Transverse colon (tissue), 4 donors: ENCODE measurements around the gene SMG9. TPM values are rescaled to one million over a fixed set of nuclear protein-coding genes. Genes with fewer than 3 reads are reported as not detected.

Experiments used
- DNase-seq: peaks from one replicate; pipeline ENCODE4 v3.0.0-alpha.2; 2019
- H3K27ac ChIP-seq, 4 donors: fragments of 200-600 bp; sonication (generic); 2 replicates each; pipeline ENCODE4 v1.5.1; 2016 to 2018; ENCODE audit warnings: inconsistent platforms in 4 of 4
- H3K27me3 ChIP-seq: fragments of 200-600 bp; sonication (generic); 2 replicates; pipeline ENCODE4 v1.5.1; 2017; ENCODE audit warnings: inconsistent platforms
- H3K36me3 ChIP-seq, 4 donors: fragments of 200-600 bp; sonication (generic); 2 replicates each; pipeline ENCODE4 v1.5.1; 2017 to 2019; ENCODE audit warnings: inconsistent platforms in 4 of 4
- H3K4me1 ChIP-seq, 4 donors: fragments of 200-600 bp; sonication (generic); 2 replicates each; pipeline ENCODE4 v1.5.1; 2017 to 2020; ENCODE audit warnings: inconsistent platforms in 4 of 4
- H3K4me3 ChIP-seq, 4 donors: fragments of 200-600 bp; sonication (generic); 1 replicate in 1 of 4; 2 replicates in 3 of 4; pipeline versions ENCODE4 v1.5.1 to v1.6.1; 2017 to 2019; ENCODE audit warnings: inconsistent platforms in 4 of 4
- H3K9me3 ChIP-seq, 2 donors: fragments of 200-600 bp; sonication (generic); 2 replicates each; pipeline ENCODE4 v1.5.1; 2017 to 2019; ENCODE audit warnings: inconsistent platforms in 2 of 2
- CTCF ChIP-seq, 5 experiments: fragments of 200-600 bp in 3 of 5; fragments of 450-650 bp in 2 of 5; sonication (generic) in 3 of 5; IDR thresholded peaks; 1 replicate in 2 of 5; 2 replicates in 3 of 5; pipeline ENCODE4 v1.5.1; 2016 to 2017; ENCODE audit warnings: antibody characterized with exemption in 5 of 5, inconsistent platforms in 3 of 5, mild to moderate bottlenecking in 2 of 5, moderate library complexity in 1 of 5
- EP300 ChIP-seq: sonication (generic); formaldehyde crosslinking; IDR thresholded peaks from one replicate; pipeline ENCODE4 v1.6.1; 2017; ENCODE audit warnings: antibody characterized with exemption, low read depth
- POLR2A ChIP-seq: fragments of 450-650 bp; IDR thresholded peaks from one replicate; pipeline ENCODE4 v1.6.1; 2016; ENCODE audit warnings: antibody characterized with exemption, mild to moderate bottlenecking, moderate library complexity
- POLR2AphosphoS5 ChIP-seq, 3 donors: sonication (generic); formaldehyde crosslinking; IDR thresholded peaks; one replicate each; pipeline ENCODE4 v1.6.1; 2016; ENCODE audit warnings: antibody characterized with exemption in 3 of 3
- WGBS, 2 donors: methylation state at CpG; one replicate each; pipeline ENCODE4 v1.1.5; 2018; ENCODE audit warnings: low coverage in 1 of 2; 5-methylcytosine and 5-hydroxymethylcytosine counted together
- in situ Hi-C, 4 donors: fragments of 200-750 bp; cut with MboI; loops; one replicate each; pipeline versions ENCODE4 v1.15.0 to v1.15.1; 2017; ENCODE audit warnings: low sequenced_read_pairs in 3 of 4, low pct_ligation_motif_present in 1 of 4, low pct_unique_long_range_greater_than_20kb in 1 of 4
- intact Hi-C: fragments of 100-400 bp; cut with DNase I; formaldehyde crosslinking; loops from one replicate; pipeline ENCODE4 v1.15.1; 2023; ENCODE audit warnings: low total_unique reads
- total RNA-seq, 4 donors: library from RNA; depleted of rRNA; stranded (reverse); fragments of >200 nt; gene quantifications; one replicate each; pipeline ENCODE4 v1.1.0, GENCODE V29; 2016

Gene SMG9
- total RNA-seq, 4 donors from 2014 or later, result 4.1 to 68.7 (median 13.8) TPM

GRCh38 chr19:43726736-43727592 is 27.8 kb downstream of the SMG9 start:
- no peaks in the 10 kb centered on the region for H3K4me1 ChIP-seq
- in situ Hi-C loops (no loop called here), intact Hi-C loops (no loop called here)
- no peaks in the 10 kb centered on the region for H3K27me3 ChIP-seq
- peaks cover 0 to 6% (median under 1%) of the 10 kb centered on the region in 4 donors for H3K36me3 ChIP-seq
- WGBS, 2 donors, result 56 to 72% methylated on average over 2 to 15 of the region's 15 CpGs
- TF ChIP-seq POLR2A, result no peak
- no peak for TF ChIP-seq POLR2AphosphoS5 (IDR thresholded peaks at IDR 0.05)
- no peak for TF ChIP-seq EP300
- TF ChIP-seq CTCF (IDR thresholded peaks at IDR 0.05), result no peak
- DNase-seq, result no peak
- H3K27ac ChIP-seq, result no peak overlapping the region
- no peak overlapping the region for H3K4me3 ChIP-seq
- no peaks in the 10 kb centered on the region for H3K9me3 ChIP-seq

DNA sequence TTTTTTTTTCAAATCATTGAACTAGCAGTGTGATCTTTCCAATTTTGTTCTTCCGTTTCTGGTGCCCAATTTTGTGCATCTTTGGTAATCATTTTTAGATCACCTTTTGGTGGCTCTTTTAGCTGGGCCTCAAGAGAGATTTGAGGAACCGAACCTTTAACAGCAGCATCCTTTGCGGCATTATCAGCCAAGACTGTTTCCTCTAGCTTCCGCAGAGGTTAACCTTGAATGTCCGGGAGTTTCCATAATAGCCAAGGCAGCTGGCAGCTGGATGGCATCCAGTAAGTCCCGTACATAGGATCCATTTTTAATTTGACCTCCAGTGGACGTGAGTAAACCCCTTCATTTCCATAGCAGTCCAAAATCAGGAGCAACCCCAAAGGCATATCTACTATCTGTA is 29.3 kb downstream of the SMG9 start:
- H3K4me1 ChIP-seq, result no peaks in the 10 kb centered on the region
- in situ Hi-C loops (no loop called here), intact Hi-C loops (no loop called here)
- no peaks in the 10 kb centered on the region for H3K9me3 ChIP-seq
- H3K27me3 ChIP-seq, result no peaks in the 10 kb centered on the region
- no peak for TF ChIP-seq EP300
- no peak for TF ChIP-seq POLR2AphosphoS5 (IDR thresholded peaks at IDR 0.05)
- TF ChIP-seq CTCF (IDR thresholded peaks at IDR 0.05), result no peak
- TF ChIP-seq POLR2A, result no peak
- H3K36me3 ChIP-seq, result no peaks in the 10 kb centered on the region
- DNase-seq, result no peak
- no peak overlapping the region for H3K27ac ChIP-seq
- no peak overlapping the region for H3K4me3 ChIP-seq
- 45% methylated on average over 7 of the region's 7 CpGs; no CpG with 5 or more reads in 1 of the 2 donors for WGBS, 2 donors

DNA sequence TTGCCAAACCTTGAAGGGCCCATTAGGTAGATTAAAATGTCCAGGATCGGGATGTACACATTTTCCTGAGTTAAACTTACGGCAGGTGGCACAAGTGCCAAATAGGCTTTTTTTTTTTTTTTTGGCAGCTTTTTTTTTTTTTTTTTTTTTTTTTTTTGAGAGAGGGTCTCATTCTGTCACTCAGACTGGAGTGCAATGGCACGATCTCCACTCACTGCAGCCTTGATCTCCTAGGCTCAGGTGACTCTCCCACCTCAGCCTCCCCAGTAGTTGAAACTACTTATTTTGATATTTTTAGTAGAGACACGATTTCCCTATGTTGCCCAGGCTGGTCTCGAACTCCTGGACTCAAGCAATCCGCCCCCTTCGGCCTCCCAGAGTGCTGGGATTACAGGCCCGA is 29.9 kb downstream of the SMG9 start:
- Histone ChIP-seq H3K4me1 (no peaks in the 10 kb centered on the region), H3K9me3 (no peaks in the 10 kb centered on the region), H3K36me3 (no peaks in the 10 kb centered on the region), H3K27me3 (no peaks in the 10 kb centered on the region), H3K4me3 (no peak overlapping the region), H3K27ac (no peak overlapping the region)
- 76% methylated on average over 8 of the region's 8 CpGs; no CpG with 5 or more reads in 1 of the 2 donors for WGBS, 2 donors
- intact Hi-C loops (no loop called here), in situ Hi-C loops (no loop called here)
- no peak for TF ChIP-seq POLR2A
- TF ChIP-seq EP300, result no peak
- TF ChIP-seq POLR2AphosphoS5 (IDR thresholded peaks at IDR 0.05), result no peak
- TF ChIP-seq CTCF (IDR thresholded peaks at IDR 0.05), result no peak
- DNase-seq, result no peak

DNA sequence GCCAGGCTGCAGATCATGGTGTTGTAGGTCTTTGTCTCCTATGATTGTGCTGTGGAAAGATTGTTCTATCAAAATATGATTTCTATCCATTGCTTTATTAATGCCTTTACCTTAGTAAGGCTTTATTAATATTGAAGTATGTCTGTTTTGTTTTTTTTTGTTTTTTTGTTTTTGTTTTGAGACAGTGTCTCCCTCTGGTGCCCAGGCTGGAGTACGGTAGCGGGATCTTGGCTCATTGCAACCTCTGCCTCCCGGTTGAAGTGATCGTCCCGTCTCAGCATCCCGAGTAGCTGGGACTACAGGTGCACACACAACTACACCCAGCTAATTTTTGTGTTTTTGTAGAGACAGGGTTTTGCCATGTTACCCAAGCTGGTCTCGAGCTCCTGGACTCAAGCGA is 31.2 kb downstream of the SMG9 start:
- Histone ChIP-seq H3K36me3 (no peaks in the 10 kb centered on the region), H3K27ac (no peak overlapping the region), H3K27me3 (no peaks in the 10 kb centered on the region), H3K9me3 (no peaks in the 10 kb centered on the region), H3K4me3 (no peak overlapping the region), H3K4me1 (no peaks in the 10 kb centered on the region)
- TF ChIP-seq POLR2A (no peak), EP300 (no peak), CTCF (IDR thresholded peaks at IDR 0.05) (peak; percentile 26 to 60 (median 39)), POLR2AphosphoS5 (IDR thresholded peaks at IDR 0.05) (no peak)
- 43 to 67% methylated on average over 3 to 8 of the region's 8 CpGs for WGBS, 2 donors
- intact Hi-C loops, result no loop called here
- in situ Hi-C loops, result no loop called here
- no peak for DNase-seq
